Keratinocyte (primary cell): ENCODE data around the gene CFAP100. TPM values are rescaled to one million over a fixed set of nuclear protein-coding genes. Genes with fewer than 3 reads are reported as not detected.
A peak's percentile ranks its signal among the peaks of the same experiment; 100 is the strongest.

ENCODE experiments used
- DNase-seq: peaks from one replicate; pipeline ENCODE4 v3.0.0-alpha.2; 2011; ENCODE audit warnings: low read depth, missing footprints, low spot score
- FAIRE-seq: peaks from 2 replicates; lab custom pipeline; 2011; peaks lifted over from hg19 to GRCh38; lab: Jason Lieb, UNC
- H2AFZ ChIP-seq: 2 replicates; pipeline ENCODE4 v1.6.0; 2012; ENCODE audit warnings: low read length, control low read depth, inconsistent platforms; ENCODE audit not compliant: control insufficient read depth
- H3K27ac ChIP-seq: 2 replicates; pipeline ENCODE4 v1.5.1; 2011; ENCODE audit warnings: low read length; ENCODE audit not compliant: control insufficient read depth, insufficient read depth
- H3K27me3 ChIP-seq: 3 replicates; pipeline ENCODE4 v1.6.0; 2011; ENCODE audit warnings: low read length; ENCODE audit not compliant: control insufficient read depth, insufficient read depth; ENCODE audit errors: extremely low read depth
- H3K36me3 ChIP-seq, 2 experiments: 2 replicates in 1 of 2; 3 replicates in 1 of 2; pipeline ENCODE4 v1.5.1; 2011; ENCODE audit warnings: low read length in 2 of 2, mild to moderate bottlenecking in 1 of 2; ENCODE audit not compliant: control insufficient read depth in 2 of 2, insufficient read depth in 2 of 2; ENCODE audit errors: extremely low read depth in 1 of 2
- H3K4me1 ChIP-seq: 3 replicates; pipeline ENCODE4 v1.5.1; 2011; ENCODE audit warnings: low read length; ENCODE audit not compliant: control insufficient read depth, insufficient read depth; ENCODE audit errors: extremely low read depth
- H3K4me2 ChIP-seq: 3 replicates; pipeline ENCODE4 v1.6.0; 2011; ENCODE audit warnings: low read depth, low read length; ENCODE audit not compliant: control insufficient read depth, insufficient read depth; ENCODE audit errors: extremely low read depth
- H3K4me3 ChIP-seq, 3 experiments: fragments of 200-600 bp in 1 of 3; sonication (generic) in 1 of 3; 2 replicates in 2 of 3; 3 replicates in 1 of 3; pipeline ENCODE4 v1.5.1; 2011 to 2016; ENCODE audit warnings: low read length in 3 of 3, mild to moderate bottlenecking in 3 of 3, control low read depth in 2 of 3, inconsistent platforms in 1 of 3, low read depth in 1 of 3, mixed read lengths in 1 of 3, mixed run types in 1 of 3, moderate library complexity in 1 of 3; ENCODE audit not compliant: control insufficient read depth in 2 of 3, insufficient read depth in 2 of 3; ENCODE audit errors: extremely low read depth in 1 of 3
- H3K79me2 ChIP-seq: 2 replicates; pipeline ENCODE4 v1.6.0; 2012; ENCODE audit warnings: low read length; ENCODE audit not compliant: control insufficient read depth, insufficient read depth
- H3K9ac ChIP-seq: 3 replicates; pipeline ENCODE4 v1.6.0; 2011; ENCODE audit warnings: low read length; ENCODE audit not compliant: control insufficient read depth, insufficient read depth; ENCODE audit errors: extremely low read depth
- H3K9me1 ChIP-seq: 3 replicates; pipeline ENCODE4 v1.6.0; 2011; ENCODE audit warnings: low read length; ENCODE audit not compliant: control insufficient read depth, insufficient read depth; ENCODE audit errors: extremely low read depth
- H3K9me3 ChIP-seq: 2 replicates; pipeline ENCODE4 v1.5.1; 2012; ENCODE audit warnings: low read depth, low read length; ENCODE audit not compliant: control insufficient read depth
- H4K20me1 ChIP-seq: 3 replicates; pipeline ENCODE4 v1.6.0; 2011; ENCODE audit warnings: low read length; ENCODE audit not compliant: control insufficient read depth, insufficient read depth; ENCODE audit errors: extremely low read depth
- CTCF ChIP-seq, 3 experiments: IDR thresholded peaks in 1 of 3; conservative IDR thresholded peaks in 1 of 3; optimal IDR thresholded peaks in 1 of 3; 2 replicates in 2 of 3; 3 replicates in 1 of 3; pipeline versions ENCODE3 to v1.5.1; 2011; ENCODE audit warnings: low read length in 3 of 3, mild to moderate bottlenecking in 3 of 3, moderate library complexity in 2 of 3, control low read depth in 1 of 3, inconsistent platforms in 1 of 3; ENCODE audit not compliant: insufficient read depth in 2 of 3; ENCODE audit errors: extremely low read depth in 1 of 3
- EZH2 ChIP-seq: IDR thresholded peaks from one replicate; pipeline ENCODE4 v1.6.1; 2012; ENCODE audit warnings: inconsistent platforms, mild to moderate bottlenecking, low read length, moderate library complexity
- dilution Hi-C: fragments of 300-500 bp; cut with MboI; formaldehyde crosslinking; loops from one replicate; pipeline ENCODE4 v1.7.0; 2020; ENCODE audit warnings: low sequenced_read_pairs; ENCODE audit not compliant: extremely low pct_ligation_motif_present
- polyA plus RNA-seq, 5 experiments: library from polyadenylated mRNA; depleted of rRNA in 3 of 5; stranded (reverse) in 3 of 5; stranded (forward) in 1 of 5; unstranded in 1 of 5; fragments of >200 nt; gene quantifications; 1 replicate in 1 of 5; 2 replicates in 3 of 5; 3 replicates in 1 of 5; pipeline versions ENCODE4 v1.2.1 to v1.2.3, GENCODE V29; 2011 to 2012; ENCODE audit warnings: missing spikeins in 2 of 5, low read depth in 1 of 5, low replicate concordance in 1 of 5

CFAP100 gene
- polyA plus RNA-seq, 1 donor (not counting 4 experiments of a cell fraction or from before 2014, with no cell fraction given), result not detected

- no peak for DNase-seq
- Histone ChIP-seq H3K9me1 (no peaks in the 10 kb centered on the region), H3K9me3 (no peaks in the 10 kb centered on the region), H3K4me2 (no peak overlapping the region), H3K9ac (no peak overlapping the region), H3K4me3 (no peak overlapping the region), H3K27ac (no peak overlapping the region), H4K20me1 (no peaks in the 10 kb centered on the region), H2AFZ (no peak overlapping the region), H3K79me2 (no peaks in the 10 kb centered on the region), H3K36me3 (no peaks in the 10 kb centered on the region), H3K27me3 (no peaks in the 10 kb centered on the region), H3K4me1 (no peaks in the 10 kb centered on the region)
- FAIRE-seq, result no peak
- dilution Hi-C loops, result no loop called here
- TF ChIP-seq CTCF (optimal IDR thresholded peaks at IDR 0.05 in 1 of 3, IDR thresholded peaks at IDR 0.05 in 1 of 3, conservative IDR thresholded peaks at IDR 0.05 in 1 of 3; ENCODE audit: extremely low read depth in 1 of 3, insufficient read depth in 2 of 3, low read length in 3 of 3) (no peak), EZH2 (no peak)
Measured at GRCh38 chr3:126347543-126348161, 47.1 kb upstream of the CFAP100 start.

- Histone ChIP-seq H3K4me2 (no peak overlapping the region), H4K20me1 (no peaks in the 10 kb centered on the region), H3K9ac (no peak overlapping the region), H3K79me2 (no peaks in the 10 kb centered on the region), H3K36me3 (no peaks in the 10 kb centered on the region), H3K27ac (no peak overlapping the region), H2AFZ (no peak overlapping the region), H3K9me3 (no peaks in the 10 kb centered on the region), H3K9me1 (no peaks in the 10 kb centered on the region), H3K4me1 (no peaks in the 10 kb centered on the region), H3K4me3 (no peak overlapping the region), H3K27me3 (no peaks in the 10 kb centered on the region)
- DNase-seq, result no peak
- FAIRE-seq, result no peak
- TF ChIP-seq EZH2, result no peak
- TF ChIP-seq CTCF (optimal IDR thresholded peaks at IDR 0.05 in 1 of 3, IDR thresholded peaks at IDR 0.05 in 1 of 3, conservative IDR thresholded peaks at IDR 0.05 in 1 of 3; ENCODE audit: extremely low read depth in 1 of 3, insufficient read depth in 2 of 3, low read length in 3 of 3), result peak in 1 of 3 experiments; percentile 21
- dilution Hi-C loops, result no loop called here
Measured at GRCh38 chr3:126348308-126348920, 46.3 kb upstream of the CFAP100 start.
